ENCODE data around the gene IGFBP2.

The IGFBP2 gene

DNA sequence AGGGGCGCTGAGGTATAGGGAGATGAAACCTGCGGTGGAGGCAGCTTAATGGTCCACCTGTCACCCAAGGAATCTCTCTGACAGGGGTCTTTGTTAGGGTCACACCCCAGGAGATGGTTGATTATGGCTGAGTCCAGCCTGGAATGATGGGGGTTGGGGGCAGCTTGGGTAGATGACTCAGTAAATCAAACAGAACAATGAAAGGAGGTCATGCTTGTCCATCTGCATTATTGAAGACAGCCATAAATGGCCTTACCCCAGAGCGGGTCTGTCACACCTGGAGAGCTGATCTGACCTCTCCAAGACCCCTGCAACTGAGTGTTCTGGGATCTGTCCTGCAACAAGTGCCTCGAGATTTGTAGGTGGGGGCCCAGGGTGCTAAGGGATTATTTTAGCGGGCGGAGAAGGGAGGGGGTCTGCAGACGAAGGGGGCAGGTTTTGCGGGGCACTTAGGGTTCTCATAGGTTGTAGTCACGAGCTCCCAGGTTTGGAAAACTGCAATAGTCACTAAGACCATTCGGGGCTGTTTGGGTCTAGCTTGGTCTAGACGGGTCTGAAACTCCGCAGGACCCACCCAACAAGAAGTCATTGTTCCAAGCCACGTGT, 771 bp upstream of the IGFBP2 start:
- Histone ChIP-seq H3K36me3 (ENCODE audit: control insufficient read depth, insufficient read depth, low read length) (no peaks in the 10 kb centered on the region), H3K27me3 (replicated peaks; ENCODE audit: control insufficient read depth, insufficient read depth, low read length) (peaks cover 1% of the 10 kb centered on the region), H3K4me3 (replicated peaks; ENCODE audit: low read depth, low read length) (no peak overlapping the region)
- DNase-seq (ENCODE audit: extremely low read depth, insufficient read length): no peak
- TF ChIP-seq, protein P1, sequence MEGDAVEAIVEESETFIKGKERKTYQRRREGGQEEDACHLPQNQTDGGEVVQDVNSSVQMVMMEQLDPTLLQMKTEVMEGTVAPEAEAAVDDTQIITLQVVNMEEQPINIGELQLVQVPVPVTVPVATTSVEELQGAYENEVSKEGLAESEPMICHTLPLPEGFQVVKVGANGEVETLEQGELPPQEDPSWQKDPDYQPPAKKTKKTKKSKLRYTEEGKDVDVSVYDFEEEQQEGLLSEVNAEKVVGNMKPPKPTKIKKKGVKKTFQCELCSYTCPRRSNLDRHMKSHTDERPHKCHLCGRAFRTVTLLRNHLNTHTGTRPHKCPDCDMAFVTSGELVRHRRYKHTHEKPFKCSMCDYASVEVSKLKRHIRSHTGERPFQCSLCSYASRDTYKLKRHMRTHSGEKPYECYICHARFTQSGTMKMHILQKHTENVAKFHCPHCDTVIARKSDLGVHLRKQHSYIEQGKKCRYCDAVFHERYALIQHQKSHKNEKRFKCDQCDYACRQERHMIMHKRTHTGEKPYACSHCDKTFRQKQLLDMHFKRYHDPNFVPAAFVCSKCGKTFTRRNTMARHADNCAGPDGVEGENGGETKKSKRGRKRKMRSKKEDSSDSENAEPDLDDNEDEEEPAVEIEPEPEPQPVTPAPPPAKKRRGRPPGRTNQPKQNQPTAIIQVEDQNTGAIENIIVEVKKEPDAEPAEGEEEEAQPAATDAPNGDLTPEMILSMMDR (IDR thresholded peaks at IDR 0.05; ENCODE audit: insufficient read depth, low read length, poor library complexity, severe bottlenecking): no peak

DNA sequence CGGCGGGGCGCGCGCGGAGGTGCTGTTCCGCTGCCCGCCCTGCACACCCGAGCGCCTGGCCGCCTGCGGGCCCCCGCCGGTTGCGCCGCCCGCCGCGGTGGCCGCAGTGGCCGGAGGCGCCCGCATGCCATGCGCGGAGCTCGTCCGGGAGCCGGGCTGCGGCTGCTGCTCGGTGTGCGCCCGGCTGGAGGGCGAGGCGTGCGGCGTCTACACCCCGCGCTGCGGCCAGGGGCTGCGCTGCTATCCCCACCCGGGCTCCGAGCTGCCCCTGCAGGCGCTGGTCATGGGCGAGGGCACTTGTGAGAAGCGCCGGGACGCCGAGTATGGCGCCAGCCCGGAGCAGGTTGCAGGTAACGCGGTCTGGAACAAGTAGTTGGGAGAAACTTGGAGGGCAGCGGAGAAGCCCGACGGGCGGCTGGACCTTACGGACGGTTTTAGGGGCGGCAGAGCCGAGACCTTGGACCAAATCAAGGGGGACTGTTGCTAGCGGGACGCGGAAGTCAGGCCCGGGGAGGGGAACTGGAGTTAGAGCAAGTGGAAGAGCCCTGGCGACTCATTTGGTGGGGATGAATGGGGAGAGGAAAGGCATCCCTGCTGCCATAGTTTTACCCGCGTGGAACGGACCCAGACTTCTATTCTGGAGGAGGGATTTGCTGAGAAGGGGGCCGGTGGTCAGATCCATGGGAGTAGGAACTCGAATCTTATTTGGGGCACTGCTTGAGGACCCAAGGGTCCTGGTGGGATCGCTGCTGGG, 573 bp downstream of the IGFBP2 start:
- DNase-seq (ENCODE audit: extremely low read depth, insufficient read length): no peak
- Histone ChIP-seq H3K4me3 (replicated peaks; ENCODE audit: low read depth, low read length) (no peak overlapping the region), H3K36me3 (ENCODE audit: control insufficient read depth, insufficient read depth, low read length) (no peaks in the 10 kb centered on the region), H3K27me3 (replicated peaks; ENCODE audit: control insufficient read depth, insufficient read depth, low read length) (peaks cover 1% of the 10 kb centered on the region)
- TF ChIP-seq, protein P1 (IDR thresholded peaks at IDR 0.05; ENCODE audit: insufficient read depth, low read length, poor library complexity, severe bottlenecking): no peak

DNA sequence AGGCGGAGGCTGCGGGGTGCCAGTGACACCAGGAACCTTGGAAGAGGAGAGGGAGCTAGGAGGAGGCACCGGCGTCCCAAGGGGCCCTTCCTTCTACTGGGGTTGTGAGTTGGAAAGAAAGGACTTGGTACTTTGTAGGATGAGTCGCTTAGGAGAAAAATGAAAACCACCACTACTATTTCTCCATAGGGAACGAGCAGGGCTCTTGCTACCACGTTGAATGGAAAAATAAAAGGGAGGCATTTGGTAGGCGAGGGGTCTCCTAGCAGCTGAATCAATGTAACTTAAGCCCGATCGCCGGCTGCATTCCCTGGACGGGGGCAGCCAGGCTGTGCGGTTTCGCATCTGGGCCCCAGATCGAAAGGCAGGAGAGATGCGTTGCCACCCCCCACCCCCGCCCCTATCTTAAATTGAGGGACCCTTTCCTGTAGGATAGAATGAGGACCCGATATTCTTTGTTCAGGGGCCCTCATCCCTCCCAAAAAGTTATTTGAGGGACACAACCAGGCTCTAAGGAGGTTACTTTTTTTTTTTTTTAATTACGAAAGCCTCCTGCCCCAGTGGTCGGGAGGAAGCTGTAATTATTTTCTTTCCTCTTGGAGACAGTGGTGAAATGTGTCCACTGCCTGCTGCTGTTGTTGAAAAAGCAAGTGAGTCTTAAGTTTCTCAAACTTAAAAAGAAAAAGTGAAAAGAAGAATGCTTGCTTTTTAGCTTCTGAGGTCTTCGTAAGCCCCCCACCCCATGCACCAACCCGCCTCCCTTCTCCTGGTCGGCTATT, 1.3 kb downstream of the IGFBP2 start:
- Histone ChIP-seq H3K36me3 (ENCODE audit: control insufficient read depth, insufficient read depth, low read length) (no peaks in the 10 kb centered on the region), H3K4me3 (replicated peaks; ENCODE audit: low read depth, low read length) (no peak overlapping the region), H3K27me3 (replicated peaks; ENCODE audit: control insufficient read depth, insufficient read depth, low read length) (peaks cover 1% of the 10 kb centered on the region)
- no peak for DNase-seq (ENCODE audit: extremely low read depth, insufficient read length)
- TF ChIP-seq, protein P1 (IDR thresholded peaks at IDR 0.05; ENCODE audit: insufficient read depth, low read length, poor library complexity, severe bottlenecking): no peak

DNA sequence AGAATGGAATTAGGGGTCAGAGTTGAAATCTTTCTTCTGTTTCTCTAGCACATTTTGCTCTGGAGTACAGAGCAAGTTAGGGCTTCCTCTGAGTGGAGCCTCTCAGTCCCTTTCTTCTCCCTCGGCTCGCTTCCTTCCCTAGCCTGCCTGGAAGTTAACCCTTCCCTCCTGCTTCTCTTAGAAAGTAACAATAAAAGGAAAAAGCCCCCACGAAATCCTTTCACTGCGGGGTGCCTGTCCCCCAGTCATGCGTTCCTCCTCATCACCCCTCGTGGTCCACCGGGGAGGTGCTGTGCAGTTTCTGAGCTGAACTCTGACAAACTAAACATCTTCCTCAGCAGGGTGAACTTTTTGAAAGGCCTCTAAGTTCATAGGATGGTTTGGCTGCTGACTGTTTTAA, 2.0 kb downstream of the IGFBP2 start:
- no peaks in the 10 kb centered on the region for H3K36me3 ChIP-seq (ENCODE audit: control insufficient read depth, insufficient read depth, low read length)
- H3K4me3 ChIP-seq (replicated peaks; ENCODE audit: low read depth, low read length): no peak overlapping the region
- H3K27me3 ChIP-seq (replicated peaks; ENCODE audit: control insufficient read depth, insufficient read depth, low read length): peaks cover 1% of the 10 kb centered on the region
- DNase-seq (ENCODE audit: extremely low read depth, insufficient read length): no peak
- TF ChIP-seq, protein P1 (IDR thresholded peaks at IDR 0.05; ENCODE audit: insufficient read depth, low read length, poor library complexity, severe bottlenecking): no peak

DNA sequence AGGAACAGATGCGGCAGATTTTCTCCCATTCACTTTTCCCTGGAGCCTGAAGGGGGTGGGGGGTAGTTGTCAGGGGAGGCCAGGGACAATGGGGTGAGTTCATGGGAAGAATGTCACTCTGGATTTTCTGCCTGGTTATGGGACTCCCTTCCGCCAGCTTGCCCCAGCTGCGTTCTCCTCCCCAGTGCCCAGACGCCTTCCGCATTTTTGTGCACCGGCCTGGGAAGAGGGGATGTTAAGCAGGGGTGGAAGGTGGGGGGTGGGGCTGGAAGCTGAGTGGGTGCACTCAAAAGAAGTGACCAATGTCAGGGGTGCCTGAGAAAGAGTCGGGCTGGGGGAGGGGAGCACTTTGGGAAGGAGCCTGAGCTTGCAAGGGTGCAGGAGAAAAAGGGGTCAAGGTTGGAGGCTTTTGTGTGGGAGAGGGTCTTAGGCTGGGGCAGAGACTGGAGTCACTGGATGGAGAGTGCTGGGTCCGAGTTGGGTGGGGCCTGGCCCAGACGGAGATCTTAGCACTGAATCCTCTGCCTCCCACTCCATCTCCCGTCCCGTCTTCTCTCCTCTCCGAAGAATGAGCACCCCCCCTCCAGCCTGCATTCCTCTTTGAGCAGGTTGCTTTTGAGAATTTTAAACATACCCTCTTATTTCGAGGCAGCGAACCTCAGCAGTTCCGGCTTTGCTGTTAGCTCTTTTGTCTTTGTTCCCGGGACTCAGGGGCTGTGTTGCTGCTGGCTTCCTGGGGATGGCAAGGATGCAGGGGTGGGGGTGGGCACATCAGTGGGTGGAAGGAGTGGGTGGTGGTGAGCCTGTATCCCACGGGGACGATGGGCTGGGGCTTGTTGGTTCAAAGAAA, 2.7 kb downstream of the IGFBP2 start:
- no peak overlapping the region for H3K4me3 ChIP-seq (replicated peaks; ENCODE audit: low read depth, low read length)

More for the DNA sequence above, 2.7 kb downstream of the IGFBP2 start:
- Histone ChIP-seq H3K27me3 (replicated peaks; ENCODE audit: control insufficient read depth, insufficient read depth, low read length) (peaks cover 1% of the 10 kb centered on the region), H3K36me3 (ENCODE audit: control insufficient read depth, insufficient read depth, low read length) (no peaks in the 10 kb centered on the region)
- TF ChIP-seq, protein P1 (IDR thresholded peaks at IDR 0.05; ENCODE audit: insufficient read depth, low read length, poor library complexity, severe bottlenecking): no peak
- no peak for DNase-seq (ENCODE audit: extremely low read depth, insufficient read length)

All from GM06990 (cell line).